BE2C (cell line): ENCODE results near the gene LST1.

Experiments
- DNase-seq: peaks from one replicate; pipeline ENCODE4 v3.0.0-alpha.2; 2020
- H3K27me3 ChIP-seq: fragments of 250-450 bp; sonication (Bioruptor Pico); 2 replicates; pipeline ENCODE4 v1.5.1; 2020; ENCODE audit warnings: mild to moderate bottlenecking
- H3K36me3 ChIP-seq: fragments of 250-450 bp; sonication (Bioruptor Pico); 2 replicates; pipeline ENCODE4 v1.5.1; 2020; ENCODE audit warnings: mild to moderate bottlenecking
- H3K4me1 ChIP-seq: fragments of 250-450 bp; sonication (Bioruptor Pico); 2 replicates; pipeline ENCODE4 v1.5.1; 2020
- H3K4me3 ChIP-seq: 2 replicates; pipeline ENCODE4 v1.5.1; 2011; ENCODE audit warnings: low read depth, low read length
- H3K9me3 ChIP-seq: fragments of 250-450 bp; sonication (Bioruptor Pico); 2 replicates; pipeline ENCODE4 v1.5.1; 2020
- TF ChIP-seq, protein P1 (sequence below): IDR thresholded peaks from 2 replicates; pipeline ENCODE4 v1.5.1; 2012; ENCODE audit warnings: mild to moderate bottlenecking, low read depth, low read length

LST1 gene

DNA sequence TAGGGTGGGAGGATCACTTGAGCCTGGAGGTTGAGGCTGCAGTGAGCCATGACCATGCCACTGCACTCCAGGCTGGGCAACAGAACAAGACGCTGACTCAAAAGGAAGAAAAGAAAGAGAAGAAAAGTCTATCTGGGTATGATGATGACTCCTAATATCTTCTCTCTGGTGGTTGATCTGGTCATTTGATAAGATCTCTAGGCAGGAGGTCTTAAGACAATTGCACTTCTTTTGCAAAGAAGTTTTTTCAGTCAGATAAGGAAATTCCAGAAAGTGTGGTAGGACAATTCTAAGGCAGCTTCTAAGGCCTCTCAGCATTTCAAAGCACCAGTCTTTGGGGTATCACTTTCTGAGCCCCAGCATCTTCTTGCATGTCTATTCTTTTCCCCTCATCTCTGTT, 21.2 kb downstream of the LST1 start:
- no peak for DNase-seq
- peaks cover 11% of the 10 kb centered on the region for H3K4me1 ChIP-seq
- H3K27me3 ChIP-seq: no peaks in the 10 kb centered on the region
- no peak overlapping the region for H3K4me3 ChIP-seq
- no peaks in the 10 kb centered on the region for H3K36me3 ChIP-seq
- TF ChIP-seq, protein P1, sequence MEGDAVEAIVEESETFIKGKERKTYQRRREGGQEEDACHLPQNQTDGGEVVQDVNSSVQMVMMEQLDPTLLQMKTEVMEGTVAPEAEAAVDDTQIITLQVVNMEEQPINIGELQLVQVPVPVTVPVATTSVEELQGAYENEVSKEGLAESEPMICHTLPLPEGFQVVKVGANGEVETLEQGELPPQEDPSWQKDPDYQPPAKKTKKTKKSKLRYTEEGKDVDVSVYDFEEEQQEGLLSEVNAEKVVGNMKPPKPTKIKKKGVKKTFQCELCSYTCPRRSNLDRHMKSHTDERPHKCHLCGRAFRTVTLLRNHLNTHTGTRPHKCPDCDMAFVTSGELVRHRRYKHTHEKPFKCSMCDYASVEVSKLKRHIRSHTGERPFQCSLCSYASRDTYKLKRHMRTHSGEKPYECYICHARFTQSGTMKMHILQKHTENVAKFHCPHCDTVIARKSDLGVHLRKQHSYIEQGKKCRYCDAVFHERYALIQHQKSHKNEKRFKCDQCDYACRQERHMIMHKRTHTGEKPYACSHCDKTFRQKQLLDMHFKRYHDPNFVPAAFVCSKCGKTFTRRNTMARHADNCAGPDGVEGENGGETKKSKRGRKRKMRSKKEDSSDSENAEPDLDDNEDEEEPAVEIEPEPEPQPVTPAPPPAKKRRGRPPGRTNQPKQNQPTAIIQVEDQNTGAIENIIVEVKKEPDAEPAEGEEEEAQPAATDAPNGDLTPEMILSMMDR: no peak
- no peaks in the 10 kb centered on the region for H3K9me3 ChIP-seq

DNA sequence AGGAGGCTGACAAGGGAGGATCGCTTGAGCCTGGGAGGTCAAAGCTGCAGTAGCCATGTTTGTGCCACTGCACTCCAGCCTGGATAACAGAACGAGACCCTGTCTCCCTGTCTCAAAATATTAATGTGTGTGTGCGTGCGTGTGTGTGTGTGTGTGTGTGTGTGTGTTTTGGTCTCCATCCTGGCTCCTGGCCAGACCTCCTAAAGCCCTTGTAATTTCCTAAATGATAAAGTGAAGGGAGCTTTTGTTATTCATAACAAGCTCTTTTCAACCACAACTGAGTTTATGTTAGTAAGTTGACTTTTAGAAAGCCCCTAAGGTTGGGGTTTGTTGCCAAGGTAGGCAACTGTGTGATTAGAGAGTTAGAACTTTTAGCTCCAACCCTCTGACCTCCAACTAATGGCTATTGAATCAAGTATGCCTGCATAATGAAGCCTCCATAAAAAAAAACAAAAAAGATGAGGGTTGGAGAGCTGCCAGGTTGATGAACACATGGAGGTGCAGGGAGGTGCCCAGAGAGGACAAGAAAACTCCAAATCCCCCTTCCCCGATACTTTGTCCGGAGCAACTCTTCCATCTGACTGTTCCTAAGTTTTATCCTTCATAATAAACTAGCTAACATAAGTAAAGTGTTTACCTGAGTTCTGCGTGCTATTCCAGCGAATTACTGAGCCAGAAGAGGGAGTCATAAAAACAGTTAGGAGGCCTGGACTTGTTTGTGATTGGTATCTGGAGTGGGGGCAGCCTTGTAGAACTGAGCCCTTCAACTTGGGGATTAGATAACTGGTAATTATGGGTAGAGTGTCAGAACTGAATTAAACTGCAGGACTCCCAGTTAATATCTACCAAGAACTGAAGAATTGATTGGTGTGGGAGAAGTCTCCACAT, 23.7 kb downstream of the LST1 start:
- peaks cover 11% of the 10 kb centered on the region for H3K4me1 ChIP-seq
- no peak overlapping the region for H3K4me3 ChIP-seq
- TF ChIP-seq, protein P1: no peak
- no peaks in the 10 kb centered on the region for H3K27me3 ChIP-seq
- no peaks in the 10 kb centered on the region for H3K9me3 ChIP-seq
- no peak for DNase-seq
- no peaks in the 10 kb centered on the region for H3K36me3 ChIP-seq

DNA sequence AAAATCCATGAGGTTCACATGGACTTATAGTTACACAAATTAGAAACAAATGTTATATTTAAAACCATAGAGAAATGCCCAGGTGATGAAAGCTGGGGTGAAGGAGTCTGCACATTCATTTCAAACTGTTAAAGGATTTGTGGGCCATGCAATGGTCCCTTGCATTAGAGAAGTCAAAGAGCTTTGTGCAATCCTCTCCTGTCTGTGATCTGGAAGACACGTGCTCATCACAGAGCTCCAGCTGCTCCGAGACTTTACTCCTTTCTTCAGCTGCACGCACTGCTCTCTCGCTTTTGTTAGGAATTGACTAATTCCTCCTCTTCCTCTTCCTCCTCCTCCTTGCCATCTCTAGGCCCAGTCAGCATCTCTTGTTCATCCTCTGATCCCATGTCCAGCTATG, 24.9 kb downstream of the LST1 start:
- Histone ChIP-seq H3K27me3 (no peaks in the 10 kb centered on the region), H3K9me3 (no peaks in the 10 kb centered on the region), H3K4me3 (no peak overlapping the region), H3K36me3 (no peaks in the 10 kb centered on the region), H3K4me1 (peaks cover 11% of the 10 kb centered on the region)
- TF ChIP-seq, protein P1: no peak
- DNase-seq: no peak

DNA sequence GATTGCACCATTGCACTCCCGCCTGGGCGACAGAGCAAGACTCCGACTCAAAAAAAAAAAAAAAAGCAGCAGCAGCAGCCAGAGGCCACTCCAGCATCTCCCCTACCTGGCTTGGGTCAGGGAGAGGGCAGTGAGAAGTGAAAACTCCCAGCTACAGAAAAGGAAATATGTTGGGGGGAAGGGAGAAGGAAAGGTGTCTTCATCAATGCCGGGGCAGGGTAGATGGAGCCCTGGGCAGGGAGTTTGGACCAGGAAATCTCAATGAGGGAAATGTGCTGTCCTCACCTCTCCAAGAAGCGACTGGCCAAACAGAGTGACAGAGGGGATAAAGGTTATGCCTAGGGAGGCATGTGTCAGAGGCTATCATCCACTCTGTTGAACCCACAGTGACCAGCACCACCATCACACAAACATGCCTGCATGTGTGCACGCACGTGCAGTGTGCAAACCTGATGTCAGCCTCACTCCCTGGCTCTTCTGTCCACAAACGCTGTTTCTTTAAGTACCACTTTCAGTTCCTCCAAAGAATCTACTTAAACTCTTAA, 28.1 kb downstream of the LST1 start:
- no peaks in the 10 kb centered on the region for H3K27me3 ChIP-seq
- TF ChIP-seq, protein P1: no peak
- H3K36me3 ChIP-seq: no peaks in the 10 kb centered on the region
- H3K4me1 ChIP-seq: peaks cover 11% of the 10 kb centered on the region
- H3K9me3 ChIP-seq: no peaks in the 10 kb centered on the region
- DNase-seq: no peak
- H3K4me3 ChIP-seq: no peak overlapping the region

DNA sequence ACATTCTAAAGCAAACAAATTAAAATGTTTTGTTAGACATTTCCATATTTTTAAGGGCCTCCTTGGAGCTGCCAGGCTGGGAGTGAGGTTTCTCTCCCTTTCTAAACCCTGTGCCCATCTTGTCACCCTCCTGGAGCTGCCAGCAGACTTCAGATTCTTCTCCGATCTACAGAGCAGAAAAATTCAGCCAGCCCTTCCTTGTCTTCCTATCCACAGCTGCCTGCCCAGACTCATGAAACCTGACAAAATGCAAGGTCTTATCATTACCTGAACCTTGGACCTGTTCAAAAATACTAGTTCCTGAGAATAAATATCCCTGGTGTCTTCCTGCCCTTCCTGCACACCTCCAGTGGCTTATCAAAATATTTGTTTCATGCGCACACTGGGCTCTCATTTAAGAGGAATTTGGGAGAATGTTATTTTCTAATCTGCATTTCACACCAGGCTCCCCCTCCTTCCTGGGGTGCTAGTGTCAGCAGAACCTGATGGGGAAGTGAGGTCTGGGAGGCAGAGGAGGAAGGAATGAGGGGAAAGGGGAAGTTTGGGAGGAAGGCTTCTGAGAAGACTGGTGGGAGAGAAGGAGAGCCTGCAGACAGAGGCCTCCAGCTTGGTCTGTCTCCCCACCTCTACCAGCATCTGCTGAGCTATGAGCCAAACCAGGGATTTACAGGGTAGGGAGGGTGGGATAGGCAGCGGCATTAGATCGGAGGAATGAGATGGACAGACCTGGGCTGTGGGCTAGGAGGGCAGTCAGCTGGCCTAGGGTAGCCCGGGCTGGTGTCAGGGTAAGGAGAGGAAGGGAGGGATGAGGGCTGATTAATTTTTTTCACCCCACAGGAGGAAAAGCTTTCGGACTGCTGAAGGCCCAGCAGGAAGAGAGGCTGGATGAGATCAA, 28.9 kb downstream of the LST1 start, which contains the start of gene AIF1:
TSS of gene AIF1 (plus strand) at position 551 of the 895 bp plus-strand sequence. CDS start at position 647, 96 bp downstream.
- peaks cover 6% of the 10 kb centered on the region for H3K4me1 ChIP-seq
- H3K36me3 ChIP-seq: no peaks in the 10 kb centered on the region
- no peak for DNase-seq
- H3K4me3 ChIP-seq: no peak within 1 kb of the TSS
- no peaks in the 10 kb centered on the region for H3K27me3 ChIP-seq
- no peaks in the 10 kb centered on the region for H3K9me3 ChIP-seq
- TF ChIP-seq, protein P1: no peak
